MM.1S (cell line): ENCODE measurements around the gene CABCOCO1.

Experiments used
- CTCF ChIP-seq: fragments of 300-600 bp; sonication (generic); IDR thresholded peaks from 2 replicates; pipeline ENCODE4 v1.5.1; 2016; ENCODE audit warnings: antibody characterized with exemption, low read length, mixed read lengths
- EZH2phosphoT487 ChIP-seq: fragments of 300-600 bp; sonication (generic); IDR thresholded peaks from 2 replicates; pipeline ENCODE4 v1.6.1; 2018; ENCODE audit warnings: antibody characterized with exemption, low read length

- TF ChIP-seq EZH2phosphoT487: no peak
- TF ChIP-seq CTCF: no peak
Observed at GRCh38 chr10:61640856-61641255, 21.9 kb upstream of the CABCOCO1 start.
